Ishikawa (cell line): ENCODE data around the gene IFNG.

Experiments used
- CEBPB ChIP-seq: IDR thresholded peaks from 2 replicates; pipeline ENCODE4 v1.6.1; 2012
- CREB1 ChIP-seq: IDR thresholded peaks from 2 replicates; pipeline ENCODE4 v1.6.1; 2012; ENCODE audit warnings: low read depth
- EGR1 ChIP-seq: IDR thresholded peaks from 2 replicates; pipeline ENCODE4 v1.6.1; 2012
- EP300 ChIP-seq: IDR thresholded peaks from 2 replicates; pipeline ENCODE4 v1.6.1; 2012; ENCODE audit warnings: borderline replicate concordance
- FOXM1 ChIP-seq: IDR thresholded peaks from 2 replicates; pipeline ENCODE4 v1.6.1; 2012; ENCODE audit warnings: low read depth, borderline replicate concordance
- MAX ChIP-seq: IDR thresholded peaks from 2 replicates; pipeline ENCODE4 v1.6.1; 2012
- NFIC ChIP-seq: IDR thresholded peaks from 2 replicates; pipeline ENCODE4 v1.6.1; 2012
- RAD21 ChIP-seq: IDR thresholded peaks from 2 replicates; pipeline ENCODE4 v1.6.1; 2012; ENCODE audit warnings: low read depth
- REST ChIP-seq: IDR thresholded peaks from 2 replicates; pipeline ENCODE4 v1.6.1; 2012; ENCODE audit warnings: low read depth, mild to moderate bottlenecking
- TAF1 ChIP-seq: IDR thresholded peaks from 2 replicates; pipeline ENCODE4 v1.6.1; 2012; ENCODE audit warnings: low read depth, mild to moderate bottlenecking
- TCF12 ChIP-seq: IDR thresholded peaks from 2 replicates; pipeline ENCODE4 v1.6.1; 2012; ENCODE audit warnings: low read depth
- TEAD4 ChIP-seq: IDR thresholded peaks from 2 replicates; pipeline ENCODE4 v1.6.1; 2012
- USF1 ChIP-seq: IDR thresholded peaks from 2 replicates; pipeline ENCODE4 v1.6.1; 2012
- YY1 ChIP-seq: IDR thresholded peaks from 2 replicates; pipeline ENCODE4 v1.6.1; 2012; ENCODE audit warnings: low read depth
- ZBTB7A ChIP-seq: IDR thresholded peaks from 2 replicates; pipeline ENCODE4 v1.6.1; 2012; ENCODE audit warnings: low read depth

IFNG gene

GRCh38 chr12:68139941-68140340 lies 19.6 kb downstream of the IFNG start:
- TF ChIP-seq TEAD4 (no peak), REST (no peak), USF1 (no peak), NFIC (no peak), EGR1 (no peak), FOXM1 (no peak), EP300 (no peak), ZBTB7A (no peak), CREB1 (no peak), RAD21 (no peak), CEBPB (no peak), TAF1 (no peak)

- TF ChIP-seq FOXM1 (no peak), USF1 (no peak), EGR1 (no peak), YY1 (no peak), ZBTB7A (no peak), TCF12 (no peak)
Observed at GRCh38 chr12:68139001-68139400, 20.5 kb downstream of the IFNG start.

GRCh38 chr12:68138480-68138879 lies 21.1 kb downstream of the IFNG start:
- TF ChIP-seq NFIC (no peak), TCF12 (no peak), EP300 (no peak), MAX (no peak), USF1 (no peak), FOXM1 (no peak), CREB1 (no peak), EGR1 (no peak), TAF1 (no peak), YY1 (no peak), RAD21 (no peak), REST (no peak), CEBPB (no peak), ZBTB7A (no peak), TEAD4 (no peak)

GRCh38 chr12:68137335-68137830 lies 22.2 kb downstream of the IFNG start:
- no peak for TF ChIP-seq TAF1

GRCh38 chr12:68135520-68135919 lies 24.0 kb downstream of the IFNG start:
- TF ChIP-seq TEAD4 (no peak), NFIC (no peak), YY1 (no peak), EGR1 (no peak), FOXM1 (no peak), USF1 (no peak), CREB1 (no peak)

- no peak for TF ChIP-seq EP300
- no peak for TF ChIP-seq USF1
- no peak for TF ChIP-seq MAX
Observed at GRCh38 chr12:68131867-68132414, 27.6 kb downstream of the IFNG start.
